ENCODE results near the gene INTS7. TPM values are rescaled to one million over a fixed set of nuclear protein-coding genes. Genes with fewer than 3 reads are reported as not detected.
"Not testable (repeated sequence)": the region's sequence is repeated elsewhere in the genome, so short reads cannot be mapped to it uniquely, and the experiment has no call there.

The INTS7 gene
- total RNA-seq, 1 experiment from 2014 or later, result 35.5 TPM

GRCh38 chr1:212002536-212002935 is 32.8 kb downstream of the INTS7 start:
- peaks cover 3% of the 10 kb centered on the region; the same call in 1 of the 2 replicates for H3K4me1 ChIP-seq (ENCODE audit: control insufficient read depth, insufficient read depth, low read length)
- no peak for TF ChIP-seq REST (IDR thresholded peaks at IDR 0.05; ENCODE audit: insufficient read depth in 1 of 2, low read depth in 2 of 2, low read length in 1 of 2)
- no peak for TF ChIP-seq TCF7L2 (IDR thresholded peaks at IDR 0.05; ENCODE audit: low read depth, low read length)
- no peak for TF ChIP-seq SIN3A (IDR thresholded peaks at IDR 0.05; ENCODE audit: borderline replicate concordance, insufficient read depth, low read depth, low read length)
- no peak for TF ChIP-seq POLR2AphosphoS5 (IDR thresholded peaks at IDR 0.05; ENCODE audit: low read depth, low read length)
- no peak for TF ChIP-seq CTCF (IDR thresholded peaks at IDR 0.05)
- intact Hi-C loops (cut with micrococcal nuclease; ENCODE audit: unreplicated experiment), result no loop called here
- POLR2A ChIA-PET, result no interaction called here
- no peak overlapping the region for H3K27ac ChIP-seq (ENCODE audit: low read length)
- in situ Hi-C loops (cut with HindIII; ENCODE audit: low pct_unique_long_range_greater_than_20kb, low sequenced_read_pairs), result no loop called here
- no peak overlapping the region for H3K4me3 ChIP-seq (ENCODE audit: low read depth in 2 of 2, low read length in 2 of 2)
- H3K36me3 ChIP-seq (ENCODE audit: control insufficient read depth, insufficient read depth, low read length), result peaks cover 19% of the 10 kb centered on the region
- no peak for ATAC-seq
- no peaks in the 10 kb centered on the region for H3K9me3 ChIP-seq (ENCODE audit: control insufficient read depth, insufficient read depth, low read depth, low read length)
- no TSS peak for BruUV-seq (replicated peaks)
- no peaks in the 10 kb centered on the region for H3K27me3 ChIP-seq (ENCODE audit: control insufficient read depth, insufficient read depth, low read length)
- no peak for DNase-seq (ENCODE audit: low read depth, low spot score)
- CTCF ChIA-PET, result no interaction called here

- BruUV-seq (replicated peaks); H3K4me3 ChIP-seq (ENCODE audit: low read depth in 2 of 2, low read length in 2 of 2); in situ Hi-C loops (cut with HindIII; ENCODE audit: low pct_unique_long_range_greater_than_20kb, low sequenced_read_pairs); CTCF ChIA-PET; H3K27me3 ChIP-seq (ENCODE audit: control insufficient read depth, insufficient read depth, low read length); H3K36me3 ChIP-seq (ENCODE audit: control insufficient read depth, insufficient read depth, low read length); ATAC-seq; H3K9me3 ChIP-seq (ENCODE audit: control insufficient read depth, insufficient read depth, low read depth, low read length); DNase-seq (ENCODE audit: low read depth, low spot score); intact Hi-C loops (cut with micrococcal nuclease; ENCODE audit: unreplicated experiment); H3K27ac ChIP-seq (ENCODE audit: low read length); H3K4me1 ChIP-seq (ENCODE audit: control insufficient read depth, insufficient read depth, low read length): not testable (repeated sequence)
- POLR2A ChIA-PET, result interaction anchor here (0.7 kb wide), 1 partner anchor 453 kb away, joined by 15 read pairs; no protein-coding TSS in a partner anchor
These were observed 37.9 kb downstream of the INTS7 start for GRCh38 chr1:211997426-211997825.

- ChIA-PET CTCF (no interaction called here), POLR2A (no interaction called here)
- Histone ChIP-seq H3K27me3 (ENCODE audit: control insufficient read depth, insufficient read depth, low read length) (no peaks in the 10 kb centered on the region), H3K4me1 (ENCODE audit: control insufficient read depth, insufficient read depth, low read length) (no peaks in the 10 kb centered on the region), H3K36me3 (ENCODE audit: control insufficient read depth, insufficient read depth, low read length) (peaks cover 7% of the 10 kb centered on the region; the same call in 1 of the 2 replicates), H3K9me3 (ENCODE audit: control insufficient read depth, insufficient read depth, low read depth, low read length) (no peaks in the 10 kb centered on the region), H3K4me3 (ENCODE audit: low read depth in 2 of 2, low read length in 2 of 2) (no peak overlapping the region), H3K27ac (ENCODE audit: low read length) (no peak overlapping the region)
- intact Hi-C loops (cut with micrococcal nuclease; ENCODE audit: unreplicated experiment) (no loop called here), in situ Hi-C loops (cut with HindIII; ENCODE audit: low pct_unique_long_range_greater_than_20kb, low sequenced_read_pairs) (no loop called here)
- ATAC-seq (no peak), DNase-seq (ENCODE audit: low read depth, low spot score) (no peak)
- no TSS peak for BruUV-seq (replicated peaks)
- TF ChIP-seq SIN3A (IDR thresholded peaks at IDR 0.05; ENCODE audit: borderline replicate concordance, insufficient read depth, low read depth, low read length) (no peak), CTCF (IDR thresholded peaks at IDR 0.05) (no peak), REST (IDR thresholded peaks at IDR 0.05; ENCODE audit: insufficient read depth in 1 of 2, low read depth in 2 of 2, low read length in 1 of 2) (no peak)
These were observed 43.7 kb downstream of the INTS7 start for GRCh38 chr1:211991695-211992094.
